GM23338 (cell line): Measurements from ENCODE around the gene ZEB1. TPM values are rescaled to one million over a fixed set of nuclear protein-coding genes. Genes with fewer than 3 reads are reported as not detected.

Experiments used
- ATAC-seq: fragments of 200-7000 bp; cut with Tn5 transposase; 3 replicates; pipeline ENCODE4 v1.9.1; 2020
- DNase-seq: peaks from one replicate; pipeline ENCODE4 v3.0.0-alpha.2; 2015; ENCODE audit warnings: low spot score
- H2AFZ ChIP-seq: fragments of 200-600 bp; sonication (generic); 2 replicates; pipeline ENCODE4 v1.8.0; 2016; ENCODE audit warnings: antibody characterized with exemption, mild to moderate bottlenecking, moderate library complexity
- H3F3A ChIP-seq: fragments of 200-600 bp; sonication (generic); replicated peaks from 2 replicates; pipeline ENCODE4 v1.8.0; 2017; ENCODE audit warnings: antibody characterized with exemption, mixed run types, low read depth
- H3K27ac ChIP-seq: fragments of 200-600 bp; sonication (generic); 2 replicates; pipeline ENCODE4 v1.6.1; 2016; ENCODE audit warnings: low read depth
- H3K27me3 ChIP-seq: fragments of 200-600 bp; sonication (generic); 2 replicates; pipeline ENCODE4 v1.8.0; 2016; ENCODE audit warnings: mild to moderate bottlenecking, mixed run types, moderate library complexity; ENCODE audit not compliant: insufficient read depth
- H3K36me3 ChIP-seq: fragments of 200-600 bp; sonication (generic); 2 replicates; pipeline ENCODE4 v1.8.0; 2016; ENCODE audit warnings: mild to moderate bottlenecking; ENCODE audit not compliant: insufficient read depth
- H3K4me1 ChIP-seq: fragments of 200-600 bp; sonication (generic); 2 replicates; pipeline ENCODE4 v1.8.0; 2016; ENCODE audit warnings: mild to moderate bottlenecking, moderate library complexity; ENCODE audit not compliant: insufficient read depth
- H3K4me2 ChIP-seq: fragments of 200-600 bp; sonication (generic); 2 replicates; pipeline ENCODE4 v1.7.1; 2017; ENCODE audit warnings: mixed run types
- H3K4me3 ChIP-seq: fragments of 200-600 bp; sonication (generic); 2 replicates; pipeline ENCODE4 v1.6.1; 2016; ENCODE audit warnings: mixed run types
- H3K79me2 ChIP-seq: fragments of 200-600 bp; sonication (generic); replicated peaks from 2 replicates; pipeline ENCODE4 v1.8.0; 2017; ENCODE audit warnings: mild to moderate bottlenecking; ENCODE audit not compliant: insufficient read depth
- H3K9me2 ChIP-seq: fragments of 200-600 bp; sonication (generic); 2 replicates; pipeline ENCODE4 v1.8.0; 2017; ENCODE audit not compliant: insufficient read depth
- H4K20me1 ChIP-seq: fragments of 200-600 bp; sonication (generic); replicated peaks from 2 replicates; pipeline ENCODE4 v1.8.0; 2017; ENCODE audit warnings: mild to moderate bottlenecking; ENCODE audit not compliant: insufficient read depth
- H3K27ac Mint-ChIP-seq: 2 replicates; pipeline ENCODE4 v1.8.0; 2020; ENCODE audit warnings: inconsistent platforms, mild to moderate bottlenecking, moderate library complexity, mixed read lengths
- H3K27me3 Mint-ChIP-seq: 3 replicates; pipeline ENCODE4 v1.8.0; 2022; ENCODE audit warnings: low read depth, mild to moderate bottlenecking, moderate library complexity, mixed read lengths, inconsistent platforms; ENCODE audit not compliant: insufficient read depth, poor library complexity
- H3K36me3 Mint-ChIP-seq: 3 replicates; pipeline ENCODE4 v1.8.0; 2021; ENCODE audit warnings: low read depth, mild to moderate bottlenecking, inconsistent platforms, moderate library complexity, mixed read lengths
- H3K4me1 Mint-ChIP-seq: 3 replicates; pipeline ENCODE4 v1.8.0; 2020; ENCODE audit warnings: mild to moderate bottlenecking, inconsistent platforms, mixed read lengths
- H3K4me3 Mint-ChIP-seq: 3 replicates; pipeline ENCODE4 v1.8.0; 2021; ENCODE audit warnings: moderate library complexity, mild to moderate bottlenecking, inconsistent platforms, mixed read lengths
- H3K9me3 Mint-ChIP-seq: 3 replicates; pipeline ENCODE4 v1.8.0; 2020; ENCODE audit warnings: moderate library complexity, mild to moderate bottlenecking, inconsistent platforms, mixed read lengths
- CTCF ChIP-seq, 2 experiments: fragments of 200-600 bp in 1 of 2; sonication (generic) in 1 of 2; conservative IDR thresholded peaks; 2 replicates each; pipeline versions ENCODE4 v1.5.1 to v1.6.1; 2016 to 2017; ENCODE audit warnings: antibody characterized with exemption in 2 of 2, low read depth in 2 of 2, mild to moderate bottlenecking in 2 of 2, moderate library complexity in 1 of 2
- EZH2 ChIP-seq: fragments of 200-600 bp; sonication (generic); IDR thresholded peaks from one replicate; pipeline ENCODE4 v1.8.0; 2017; ENCODE audit warnings: antibody characterized with exemption, mild to moderate bottlenecking, low read depth; ENCODE audit not compliant: unreplicated experiment
- EZH2phosphoT487 ChIP-seq: fragments of 200-600 bp; sonication (generic); IDR thresholded peaks from one replicate; pipeline ENCODE4 v1.8.1; 2018; ENCODE audit warnings: antibody characterized with exemption; ENCODE audit not compliant: unreplicated experiment
- JUNB ChIP-seq: IDR thresholded peaks from one replicate; pipeline ENCODE4 v1.6.1; 2016; ENCODE audit warnings: antibody characterized with exemption; ENCODE audit not compliant: unreplicated experiment
- NANOG ChIP-seq: IDR thresholded peaks from 2 replicates; pipeline ENCODE4 v1.6.1; 2016; ENCODE audit warnings: antibody characterized with exemption, borderline replicate concordance
- POLR2AphosphoS5 ChIP-seq: IDR thresholded peaks from 2 replicates; pipeline ENCODE4 v1.6.1; 2016; ENCODE audit warnings: antibody characterized with exemption, low read depth
- STAT1 ChIP-seq: IDR thresholded peaks from one replicate; pipeline ENCODE4 v1.6.1; 2016; ENCODE audit warnings: antibody characterized with exemption; ENCODE audit not compliant: unreplicated experiment
- ZNF114 ChIP-seq: fragments of 250-450 bp; sonication (Bioruptor Pico); IDR thresholded peaks from 2 replicates; pipeline ENCODE4 v1.5.0; 2020; ENCODE audit warnings: mild to moderate bottlenecking, moderate library complexity
- ZNF331 ChIP-seq: fragments of 250-450 bp; sonication (Bioruptor Pico); IDR thresholded peaks from 2 replicates; pipeline ENCODE4 v1.5.0; 2020; ENCODE audit warnings: low read depth, mild to moderate bottlenecking, moderate library complexity
- polyA plus RNA-seq: library from polyadenylated mRNA; unstranded; fragments of >200 nt; fragmentation: Nextera tagmentation; extraction: Ambion mirVana; gene quantifications from 2 replicates; pipeline ENCODE4 v1.2.1, GENCODE V29; 2016
- total RNA-seq: library from RNA; depleted of rRNA; stranded (reverse); fragments of >200 nt; shearing (Covaris generic); gene quantifications from 2 replicates; pipeline ENCODE4 v1.2.3, GENCODE V29; 2014
- TF ChIP-seq, protein P1 (sequence below): fragments of 250-450 bp; sonication (Bioruptor Pico); IDR thresholded peaks from 2 replicates; pipeline ENCODE4 v1.5.0; 2020; ENCODE audit warnings: mild to moderate bottlenecking, moderate library complexity
- TF ChIP-seq, protein P2 (sequence below): IDR thresholded peaks from 2 replicates; pipeline ENCODE4 v1.6.1; 2016; ENCODE audit warnings: antibody characterized with exemption

ZEB1 gene
- total and polyA plus RNA-seq, 2 experiments from 2014 or later = 0.16 to 0.45 TPM

DNA sequence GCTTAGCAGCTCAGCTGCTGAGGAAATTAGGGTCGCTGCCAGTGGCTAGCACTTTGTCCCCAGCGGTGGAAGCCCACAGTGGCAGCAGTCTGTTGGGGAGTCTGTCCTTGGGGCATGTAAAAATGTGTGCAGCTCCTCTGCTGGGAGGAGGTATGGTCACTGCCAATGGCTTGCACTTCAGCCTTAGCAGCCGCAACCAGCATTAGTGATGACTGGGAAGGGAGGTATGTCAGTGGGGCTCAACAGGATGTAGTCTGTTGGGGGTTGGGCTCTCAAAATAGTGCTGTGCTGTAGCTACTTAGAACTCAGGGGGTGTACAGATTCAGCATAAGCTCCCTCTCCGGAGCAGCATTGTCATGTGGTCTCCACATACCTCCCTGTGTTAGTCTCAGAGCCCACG is 189.9 kb downstream of the ZEB1 start:
- Histone ChIP-seq H2AFZ (peak overlapping the region; percentile 54; the same call in 1 of the 2 replicates), H3K79me2 (no peaks in the 10 kb centered on the region), H3F3A (no peaks in the 10 kb centered on the region), H3K36me3 (peaks cover 11% of the 10 kb centered on the region; the same call in 1 of the 2 replicates), H3K27me3 (no peaks in the 10 kb centered on the region), H3K27ac (no peak overlapping the region), H3K9me2 (no peaks in the 10 kb centered on the region; the same call in 1 of the 2 replicates), H4K20me1 (no peaks in the 10 kb centered on the region), H3K4me1 (no peaks in the 10 kb centered on the region), H3K4me3 (no peak overlapping the region), H3K4me2 (no peak overlapping the region)
- Mint-ChIP-seq H3K4me3 (no peak overlapping the region), H3K27me3 (no peaks in the 10 kb centered on the region), H3K9me3 (peaks cover 33% of the 10 kb centered on the region), H3K4me1 (peaks cover 2% of the 10 kb centered on the region; the same call in 1 of the 3 replicates), H3K36me3 (peaks cover 19% of the 10 kb centered on the region), H3K27ac (no peak overlapping the region)
- DNase-seq (no peak), ATAC-seq (no peak)
- TF ChIP-seq, protein P1, sequence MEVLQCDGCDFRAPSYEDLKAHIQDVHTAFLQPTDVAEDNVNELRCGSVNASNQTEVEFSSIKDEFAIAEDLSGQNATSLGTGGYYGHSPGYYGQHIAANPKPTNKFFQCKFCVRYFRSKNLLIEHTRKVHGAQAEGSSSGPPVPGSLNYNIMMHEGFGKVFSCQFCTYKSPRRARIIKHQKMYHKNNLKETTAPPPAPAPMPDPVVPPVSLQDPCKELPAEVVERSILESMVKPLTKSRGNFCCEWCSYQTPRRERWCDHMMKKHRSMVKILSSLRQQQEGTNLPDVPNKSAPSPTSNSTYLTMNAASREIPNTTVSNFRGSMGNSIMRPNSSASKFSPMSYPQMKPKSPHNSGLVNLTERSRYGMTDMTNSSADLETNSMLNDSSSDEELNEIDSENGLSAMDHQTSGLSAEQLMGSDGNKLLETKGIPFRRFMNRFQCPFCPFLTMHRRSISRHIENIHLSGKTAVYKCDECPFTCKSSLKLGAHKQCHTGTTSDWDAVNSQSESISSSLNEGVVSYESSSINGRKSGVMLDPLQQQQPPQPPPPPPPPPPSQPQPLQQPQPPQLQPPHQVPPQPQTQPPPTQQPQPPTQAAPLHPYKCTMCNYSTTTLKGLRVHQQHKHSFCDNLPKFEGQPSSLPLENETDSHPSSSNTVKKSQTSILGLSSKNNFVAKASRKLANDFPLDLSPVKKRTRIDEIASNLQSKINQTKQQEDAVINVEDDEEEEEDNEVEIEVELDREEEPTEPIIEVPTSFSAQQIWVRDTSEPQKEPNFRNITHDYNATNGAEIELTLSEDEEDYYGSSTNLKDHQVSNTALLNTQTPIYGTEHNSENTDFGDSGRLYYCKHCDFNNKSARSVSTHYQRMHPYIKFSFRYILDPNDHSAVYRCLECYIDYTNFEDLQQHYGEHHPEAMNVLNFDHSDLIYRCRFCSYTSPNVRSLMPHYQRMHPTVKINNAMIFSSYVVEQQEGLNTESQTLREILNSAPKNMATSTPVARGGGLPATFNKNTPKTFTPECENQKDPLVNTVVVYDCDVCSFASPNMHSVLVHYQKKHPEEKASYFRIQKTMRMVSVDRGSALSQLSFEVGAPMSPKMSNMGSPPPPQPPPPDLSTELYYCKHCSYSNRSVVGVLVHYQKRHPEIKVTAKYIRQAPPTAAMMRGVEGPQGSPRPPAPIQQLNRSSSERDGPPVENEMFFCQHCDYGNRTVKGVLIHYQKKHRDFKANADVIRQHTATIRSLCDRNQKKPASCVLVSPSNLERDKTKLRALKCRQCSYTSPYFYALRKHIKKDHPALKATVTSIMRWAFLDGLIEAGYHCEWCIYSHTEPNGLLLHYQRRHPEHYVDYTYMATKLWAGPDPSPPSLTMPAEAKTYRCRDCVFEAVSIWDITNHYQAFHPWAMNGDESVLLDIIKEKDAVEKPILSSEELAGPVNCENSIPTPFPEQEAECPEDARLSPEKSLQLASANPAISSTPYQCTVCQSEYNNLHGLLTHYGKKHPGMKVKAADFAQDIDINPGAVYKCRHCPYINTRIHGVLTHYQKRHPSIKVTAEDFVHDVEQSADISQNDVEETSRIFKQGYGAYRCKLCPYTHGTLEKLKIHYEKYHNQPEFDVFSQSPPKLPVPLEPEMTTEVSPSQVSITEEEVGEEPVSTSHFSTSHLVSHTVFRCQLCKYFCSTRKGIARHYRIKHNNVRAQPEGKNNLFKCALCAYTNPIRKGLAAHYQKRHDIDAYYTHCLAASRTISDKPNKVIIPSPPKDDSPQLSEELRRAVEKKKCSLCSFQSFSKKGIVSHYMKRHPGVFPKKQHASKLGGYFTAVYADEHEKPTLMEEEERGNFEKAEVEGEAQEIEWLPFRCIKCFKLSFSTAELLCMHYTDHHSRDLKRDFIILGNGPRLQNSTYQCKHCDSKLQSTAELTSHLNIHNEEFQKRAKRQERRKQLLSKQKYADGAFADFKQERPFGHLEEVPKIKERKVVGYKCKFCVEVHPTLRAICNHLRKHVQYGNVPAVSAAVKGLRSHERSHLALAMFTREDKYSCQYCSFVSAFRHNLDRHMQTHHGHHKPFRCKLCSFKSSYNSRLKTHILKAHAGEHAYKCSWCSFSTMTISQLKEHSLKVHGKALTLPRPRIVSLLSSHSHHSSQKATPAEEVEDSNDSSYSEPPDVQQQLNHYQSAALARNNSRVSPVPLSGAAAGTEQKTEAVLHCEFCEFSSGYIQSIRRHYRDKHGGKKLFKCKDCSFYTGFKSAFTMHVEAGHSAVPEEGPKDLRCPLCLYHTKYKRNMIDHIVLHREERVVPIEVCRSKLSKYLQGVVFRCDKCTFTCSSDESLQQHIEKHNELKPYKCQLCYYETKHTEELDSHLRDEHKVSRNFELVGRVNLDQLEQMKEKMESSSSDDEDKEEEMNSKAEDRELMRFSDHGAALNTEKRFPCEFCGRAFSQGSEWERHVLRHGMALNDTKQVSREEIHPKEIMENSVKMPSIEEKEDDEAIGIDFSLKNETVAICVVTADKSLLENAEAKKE = no peak
- TF ChIP-seq ZNF331 = no peak
- TF ChIP-seq, protein P2, sequence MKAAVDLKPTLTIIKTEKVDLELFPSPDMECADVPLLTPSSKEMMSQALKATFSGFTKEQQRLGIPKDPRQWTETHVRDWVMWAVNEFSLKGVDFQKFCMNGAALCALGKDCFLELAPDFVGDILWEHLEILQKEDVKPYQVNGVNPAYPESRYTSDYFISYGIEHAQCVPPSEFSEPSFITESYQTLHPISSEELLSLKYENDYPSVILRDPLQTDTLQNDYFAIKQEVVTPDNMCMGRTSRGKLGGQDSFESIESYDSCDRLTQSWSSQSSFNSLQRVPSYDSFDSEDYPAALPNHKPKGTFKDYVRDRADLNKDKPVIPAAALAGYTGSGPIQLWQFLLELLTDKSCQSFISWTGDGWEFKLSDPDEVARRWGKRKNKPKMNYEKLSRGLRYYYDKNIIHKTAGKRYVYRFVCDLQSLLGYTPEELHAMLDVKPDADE = no peak
- no peak for TF ChIP-seq POLR2AphosphoS5
- no peak for TF ChIP-seq CTCF (conservative IDR thresholded peaks at IDR 0.05; ENCODE audit: low read depth in 2 of 2)
- TF ChIP-seq JUNB = no peak
- no peak for TF ChIP-seq EZH2
- TF ChIP-seq EZH2phosphoT487 = no peak
- no peak for TF ChIP-seq NANOG
- no peak for TF ChIP-seq STAT1
- no peak for TF ChIP-seq ZNF114 (CRISPR knock-in tag)
